NCI-H1092 (cell line): Measurements from ENCODE around the gene PDXP.
"Not testable (repeated sequence)": the region's sequence is repeated elsewhere in the genome, so short reads cannot be mapped to it uniquely, and the experiment has no call there.

Source experiments
- DNase-seq: peaks from one replicate; lab custom pipeline; 2025; lab: John Stamatoyannopoulos, UW

PDXP gene, protein sequence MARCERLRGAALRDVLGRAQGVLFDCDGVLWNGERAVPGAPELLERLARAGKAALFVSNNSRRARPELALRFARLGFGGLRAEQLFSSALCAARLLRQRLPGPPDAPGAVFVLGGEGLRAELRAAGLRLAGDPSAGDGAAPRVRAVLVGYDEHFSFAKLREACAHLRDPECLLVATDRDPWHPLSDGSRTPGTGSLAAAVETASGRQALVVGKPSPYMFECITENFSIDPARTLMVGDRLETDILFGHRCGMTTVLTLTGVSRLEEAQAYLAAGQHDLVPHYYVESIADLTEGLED

DNA sequence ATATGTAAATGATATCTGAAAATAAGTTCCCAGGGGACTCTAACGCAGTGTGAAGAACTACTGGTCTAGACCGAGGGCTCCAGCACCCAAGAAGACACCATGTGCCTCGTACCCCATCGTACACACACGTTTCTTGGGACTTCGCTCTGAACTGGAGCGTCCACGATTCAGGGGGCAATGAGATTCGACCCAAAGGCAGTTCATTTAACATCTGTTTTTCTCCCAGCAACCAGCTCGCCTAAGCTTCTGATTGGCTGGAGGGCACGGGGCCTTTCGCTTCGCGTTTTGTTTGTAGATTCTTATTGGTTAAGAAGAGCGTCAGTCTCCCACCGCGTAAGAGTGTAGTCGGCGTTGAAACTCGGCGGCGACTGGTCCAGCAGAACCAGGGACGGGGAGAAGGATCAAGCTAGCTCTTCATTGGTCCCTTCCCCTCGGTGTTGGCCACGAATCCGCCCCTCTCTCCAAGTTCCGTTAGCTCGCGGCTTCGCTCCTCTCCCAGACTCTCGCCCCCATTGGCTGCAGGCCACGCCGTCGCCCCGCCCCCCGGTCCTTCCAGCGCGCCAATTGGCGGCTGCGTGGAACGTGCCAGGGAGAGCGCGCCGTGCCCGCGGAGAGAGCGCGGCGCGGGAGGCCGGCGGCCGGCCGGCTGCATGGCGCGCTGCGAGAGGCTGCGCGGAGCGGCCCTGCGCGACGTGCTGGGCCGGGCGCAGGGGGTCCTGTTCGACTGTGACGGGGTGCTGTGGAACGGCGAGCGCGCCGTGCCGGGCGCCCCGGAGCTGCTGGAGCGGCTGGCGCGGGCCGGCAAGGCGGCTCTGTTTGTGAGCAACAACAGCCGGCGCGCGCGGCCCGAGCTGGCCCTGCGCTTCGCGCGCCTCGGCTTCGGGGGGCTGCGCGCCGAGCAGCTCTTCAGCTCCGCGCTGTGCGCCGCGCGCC is at the start of gene PDXP:
PDXP (plus strand) TSS at position 591 of the 933 bp plus-strand sequence; CDS start at position 651, 60 bp downstream.
- peak; percentile 99 for DNase-seq

DNA sequence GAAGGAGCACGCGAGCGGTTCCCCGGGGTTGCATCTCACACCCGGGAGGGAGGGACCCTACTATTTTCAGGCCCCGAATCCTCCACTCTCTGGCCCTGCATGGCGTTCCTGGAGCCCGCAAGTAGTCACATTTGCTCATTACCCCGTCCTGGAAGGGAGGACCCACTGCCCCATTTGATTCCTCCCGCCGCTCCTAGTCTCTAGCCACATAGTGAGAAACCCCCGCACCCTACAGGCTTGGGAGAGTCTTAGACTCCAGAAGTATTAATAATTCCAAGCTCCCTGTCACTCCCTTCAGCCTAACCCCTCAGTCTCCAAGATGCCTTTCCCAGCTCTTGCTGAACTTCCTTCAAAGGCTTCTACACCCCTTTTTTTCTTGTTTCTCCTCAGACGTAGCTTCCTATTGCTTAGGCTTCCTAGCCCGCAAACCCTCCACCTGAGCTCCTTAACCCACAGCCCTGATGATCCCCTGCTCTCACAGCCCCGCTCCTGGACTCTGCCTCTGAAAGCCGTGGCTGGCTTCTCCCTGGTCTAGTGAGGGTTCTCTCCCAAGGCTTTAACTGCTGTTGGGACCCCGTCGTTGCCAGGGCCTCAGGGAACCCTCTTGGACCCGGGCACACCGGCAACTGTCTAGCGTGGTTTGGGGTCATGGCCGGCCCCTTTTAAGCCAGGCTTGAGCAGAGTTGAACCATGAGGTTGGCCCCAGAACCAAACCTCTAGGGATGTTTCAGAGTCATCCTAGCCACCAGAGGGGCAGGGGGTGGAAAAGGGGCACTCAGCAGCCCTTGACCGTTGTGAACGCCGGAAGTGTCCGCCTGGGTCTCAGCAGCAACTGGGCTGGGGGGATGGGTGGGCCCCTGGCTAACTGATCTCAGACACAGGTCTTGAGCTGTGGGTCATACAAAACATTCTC is 49.0 kb upstream of the PDXP start:
- no peak for DNase-seq

DNA sequence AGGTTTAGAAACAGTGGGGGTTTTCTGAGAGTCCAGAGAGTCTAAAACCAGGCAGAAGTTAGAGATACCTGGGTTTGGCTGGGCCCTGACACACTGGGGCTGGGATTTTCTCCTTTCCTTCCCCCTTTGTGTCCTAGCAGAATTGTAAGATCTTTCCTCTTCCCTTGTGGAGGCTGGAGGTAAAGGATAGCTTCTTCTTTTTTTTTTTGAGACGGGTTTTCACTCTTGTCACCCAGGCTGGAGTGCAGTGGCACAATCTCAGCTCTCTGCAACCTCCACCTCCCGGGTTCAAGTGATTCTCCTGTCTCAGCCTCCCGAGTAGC is 48.4 kb upstream of the PDXP start:
- DNase-seq, result not testable (repeated sequence)

DNA sequence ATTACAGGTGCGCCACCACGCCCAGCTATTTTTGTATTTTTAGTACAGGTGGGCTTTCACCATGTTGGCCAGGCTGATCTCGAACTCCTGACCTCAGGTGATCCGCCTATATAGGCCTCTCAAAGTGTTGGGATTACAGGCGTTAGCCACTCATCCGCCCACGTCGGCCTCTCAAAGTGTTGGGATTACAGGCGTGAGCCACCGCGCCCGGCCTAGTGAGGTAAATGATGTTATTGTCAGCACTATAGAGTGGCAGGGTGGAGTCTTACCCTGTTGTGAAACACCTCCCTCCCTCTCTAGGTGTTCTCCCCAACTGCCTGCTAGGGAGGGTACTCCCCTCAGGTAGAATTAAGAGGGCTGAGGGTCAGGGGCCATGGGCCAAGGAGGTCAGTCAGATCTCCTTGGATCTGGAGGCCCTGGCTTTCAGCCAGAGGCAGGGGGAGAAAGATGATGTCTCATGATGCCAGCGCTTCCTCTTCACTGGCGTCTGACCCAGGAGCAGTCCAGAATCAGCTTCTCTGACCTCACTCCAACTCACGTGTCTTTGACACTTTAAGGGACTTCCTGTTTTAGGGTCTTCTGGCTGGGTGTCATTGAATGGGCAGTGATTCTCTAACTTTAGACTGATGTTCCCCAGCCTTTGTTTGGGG is 47.9 kb upstream of the PDXP start:
- DNase-seq, result no peak

DNA sequence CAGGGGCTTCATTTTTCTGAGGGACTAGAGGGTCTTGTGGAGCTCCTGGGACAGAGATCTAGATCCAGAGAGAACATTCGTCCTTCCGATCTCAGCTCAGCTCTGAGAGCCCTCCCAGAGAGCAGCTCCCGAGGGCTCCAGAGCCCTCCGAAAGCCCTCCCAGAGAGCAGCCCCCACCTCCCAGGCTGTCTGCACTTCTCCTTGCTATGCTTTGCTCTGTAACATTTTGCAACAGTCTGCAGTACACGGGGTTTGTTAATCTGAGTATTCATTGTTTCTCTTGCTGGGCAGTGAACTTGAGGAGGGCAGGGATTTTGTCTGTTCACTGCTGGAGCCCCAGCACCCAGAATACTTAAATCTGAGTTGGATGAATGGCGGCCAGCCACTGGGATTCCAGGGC is 47.3 kb upstream of the PDXP start:
- DNase-seq, result no peak

DNA sequence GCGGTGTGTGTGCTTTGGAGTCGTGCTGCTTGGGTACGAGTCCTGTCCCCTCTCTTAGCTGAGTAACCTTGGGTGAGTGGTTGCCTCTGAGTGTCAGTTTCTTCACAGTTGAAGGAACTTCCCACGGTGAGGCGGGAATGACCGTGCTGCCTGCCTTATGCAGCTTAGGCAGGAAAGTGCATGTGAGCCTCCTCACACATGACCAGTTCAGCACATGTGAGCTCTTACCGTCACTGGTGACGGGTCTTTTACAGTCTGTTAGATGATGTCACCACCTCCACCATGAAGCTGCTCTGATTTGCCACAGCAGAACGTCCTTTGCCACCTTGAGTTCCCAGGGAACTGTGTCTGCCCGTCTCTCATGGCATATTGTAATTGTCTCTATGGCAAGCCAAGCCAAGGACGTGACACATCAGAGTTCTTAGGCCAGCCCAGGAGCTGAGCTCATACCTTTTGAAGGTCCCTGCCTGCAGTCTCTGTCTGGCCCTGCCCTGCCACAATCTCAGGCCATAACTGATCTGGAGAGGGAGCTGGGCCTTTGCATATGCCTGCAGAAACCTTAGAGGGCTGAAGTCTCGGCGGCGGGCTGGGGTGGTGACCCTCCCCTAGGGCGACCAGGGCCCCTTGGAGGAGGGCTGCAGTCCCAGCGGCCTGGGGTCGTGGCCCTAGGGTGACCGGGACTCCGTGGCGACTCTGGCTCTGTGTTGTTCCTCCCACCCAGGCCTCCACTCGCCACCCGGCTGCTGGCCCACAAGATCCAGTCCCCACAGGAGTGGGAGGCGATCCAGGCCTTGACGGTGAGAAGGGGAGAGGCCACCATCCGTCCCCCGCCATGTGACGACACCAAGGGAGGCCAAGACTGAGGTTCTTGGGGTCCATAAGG is 42.1 kb upstream of the PDXP start:
- DNase-seq, result no peak

DNA sequence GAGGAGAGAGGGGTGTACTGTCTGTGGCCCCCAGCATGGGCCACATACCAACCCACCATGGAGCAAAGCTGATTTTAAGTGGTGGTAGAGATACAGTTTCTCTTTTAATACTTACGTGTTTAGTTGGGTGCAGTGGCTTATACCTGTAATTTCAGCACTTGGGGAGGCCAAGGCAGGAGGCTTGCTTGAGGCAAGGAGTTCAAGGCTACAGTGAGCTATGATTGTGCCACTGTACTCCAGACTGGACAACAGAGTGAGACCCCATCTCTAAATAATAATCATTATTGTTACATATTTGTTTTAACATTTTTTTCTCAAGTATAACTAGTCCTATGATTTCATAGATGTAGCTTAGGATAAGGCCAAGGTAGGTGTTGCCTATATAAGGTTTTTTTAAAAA is 41.1 kb upstream of the PDXP start:
- no peak for DNase-seq

DNA sequence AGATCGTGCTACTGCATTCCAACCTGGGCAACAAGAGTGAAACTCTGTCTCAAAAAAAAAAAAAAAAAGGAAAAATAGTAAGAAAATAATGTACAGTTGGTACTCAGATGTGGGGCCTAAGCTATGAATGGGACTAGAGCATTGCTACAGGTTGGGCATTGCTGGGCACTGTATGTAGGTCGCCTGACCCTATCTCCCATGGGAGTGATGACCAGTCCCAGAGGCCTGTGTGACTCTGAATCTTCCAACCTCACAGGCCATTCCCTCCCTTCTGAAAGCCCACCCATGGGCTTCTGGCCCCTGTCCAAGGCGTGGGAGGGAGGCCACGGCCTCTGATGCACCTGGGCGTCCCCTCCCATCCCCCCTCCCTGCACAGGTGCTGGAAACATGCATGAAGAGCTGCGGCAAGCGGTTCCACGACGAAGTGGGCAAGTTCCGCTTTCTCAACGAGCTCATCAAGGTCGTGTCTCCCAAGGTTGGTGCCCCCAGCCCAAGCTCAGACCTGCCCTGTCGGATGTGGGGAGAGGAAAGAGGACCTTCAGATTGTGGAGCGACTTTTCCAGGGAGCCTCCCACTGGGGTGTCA is 40.4 kb upstream of the PDXP start:
- DNase-seq, result no peak

DNA sequence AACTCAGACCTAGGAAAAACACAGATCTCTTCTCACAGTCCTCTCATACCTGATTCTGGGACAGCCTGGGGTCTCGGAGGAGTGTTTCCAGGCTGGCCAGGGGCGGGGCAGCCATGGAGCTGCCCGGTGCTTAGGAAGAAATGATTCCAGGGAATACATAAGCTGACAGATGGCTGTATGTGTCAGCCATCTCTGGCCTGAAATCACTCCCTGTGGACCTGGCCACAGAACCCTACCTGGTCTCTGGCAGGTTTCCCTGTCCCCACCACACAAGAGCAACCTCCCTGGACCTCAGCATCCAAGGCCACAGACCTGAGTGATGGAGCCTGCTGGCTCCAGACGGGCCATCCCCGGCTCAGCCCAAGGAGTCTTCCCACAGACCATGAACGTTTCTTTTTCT is 39.8 kb upstream of the PDXP start:
- no peak for DNase-seq

DNA sequence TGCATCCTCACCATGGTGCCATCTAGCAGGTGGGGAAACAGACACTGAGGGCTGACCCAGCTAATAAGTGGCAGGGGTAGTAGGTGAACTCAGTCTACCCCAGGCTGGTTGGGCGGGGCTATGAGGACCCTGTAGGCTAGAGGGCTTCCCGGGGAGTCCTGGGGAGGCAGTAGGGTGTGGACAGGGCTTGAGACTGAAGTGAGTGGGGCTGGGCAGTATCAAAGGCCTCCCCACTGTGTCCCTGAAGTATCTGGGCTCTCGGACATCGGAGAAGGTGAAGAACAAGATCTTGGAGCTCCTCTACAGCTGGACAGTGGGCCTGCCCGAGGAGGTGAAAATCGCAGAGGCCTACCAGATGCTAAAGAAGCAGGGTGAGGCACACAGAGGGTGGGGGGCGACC is 38.5 kb upstream of the PDXP start:
- DNase-seq, result no peak

DNA sequence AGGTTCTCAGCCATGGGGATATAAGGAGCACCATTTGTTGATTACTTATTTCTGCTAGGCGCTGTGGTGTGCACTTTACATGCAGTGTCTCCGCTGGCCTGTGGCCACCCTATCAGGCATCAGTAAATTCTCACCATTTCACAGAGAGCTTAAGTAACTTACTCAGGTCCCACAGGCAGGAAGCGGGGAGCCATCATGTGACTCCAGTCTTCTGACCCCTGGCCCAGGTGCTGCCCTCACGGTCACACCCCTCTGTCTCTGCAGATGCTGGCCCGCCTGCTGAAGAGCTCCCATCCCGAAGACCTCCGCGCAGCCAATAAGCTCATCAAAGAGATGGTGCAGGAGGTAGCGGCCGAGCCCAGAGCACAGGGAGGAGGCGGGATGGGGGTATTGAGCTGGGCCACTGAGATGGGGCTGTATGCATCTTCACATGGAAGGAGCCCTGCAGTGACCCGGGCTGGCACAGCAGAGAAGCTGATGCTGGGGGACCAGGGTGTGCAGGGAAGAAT is 37.1 kb upstream of the PDXP start:
- DNase-seq, result no peak

DNA sequence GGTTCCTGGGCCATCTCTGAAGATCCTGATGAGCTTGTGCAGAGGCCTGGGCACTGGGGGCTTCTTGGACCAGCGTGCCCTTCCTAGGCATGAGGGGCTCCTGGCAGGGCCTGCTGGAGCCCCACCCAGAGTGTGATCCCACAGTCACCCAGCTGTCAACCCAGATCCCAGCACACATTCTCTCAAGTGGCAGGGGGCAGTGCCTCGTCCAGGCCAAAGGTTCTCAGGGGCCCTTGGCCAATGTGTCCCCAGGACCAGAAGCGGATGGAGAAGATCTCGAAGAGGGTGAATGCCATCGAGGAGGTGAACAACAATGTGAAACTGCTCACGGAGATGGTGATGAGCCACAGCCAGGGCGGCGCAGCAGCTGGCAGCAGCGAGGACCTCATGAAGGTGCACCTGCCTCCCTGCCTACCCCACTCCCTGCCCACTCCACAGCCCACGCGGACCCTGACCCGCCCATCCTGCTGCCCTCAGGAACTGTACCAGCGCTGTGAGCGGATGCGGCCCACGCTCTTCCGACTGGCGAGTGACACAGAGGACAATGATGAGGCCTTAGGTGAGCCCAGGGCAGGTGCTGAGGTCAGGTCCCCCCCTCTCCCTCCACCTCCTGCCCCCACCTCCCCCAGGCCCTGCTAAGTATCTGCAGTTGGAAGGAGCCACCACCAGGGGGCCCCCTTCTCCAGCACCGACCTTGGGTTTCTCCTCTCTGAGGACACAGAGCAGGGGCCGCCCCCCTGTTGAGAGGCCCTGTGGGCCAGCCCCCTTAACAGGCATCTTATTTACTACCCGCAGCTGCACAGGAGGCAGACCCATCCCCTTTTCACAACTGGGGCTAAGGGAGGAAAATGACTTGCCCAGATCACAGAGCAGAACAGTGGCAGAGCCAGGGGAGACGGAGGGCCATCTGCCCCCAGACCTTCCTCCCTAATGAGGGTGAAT is 35.2 kb upstream of the PDXP start:
- peak; percentile 33 for DNase-seq

DNA sequence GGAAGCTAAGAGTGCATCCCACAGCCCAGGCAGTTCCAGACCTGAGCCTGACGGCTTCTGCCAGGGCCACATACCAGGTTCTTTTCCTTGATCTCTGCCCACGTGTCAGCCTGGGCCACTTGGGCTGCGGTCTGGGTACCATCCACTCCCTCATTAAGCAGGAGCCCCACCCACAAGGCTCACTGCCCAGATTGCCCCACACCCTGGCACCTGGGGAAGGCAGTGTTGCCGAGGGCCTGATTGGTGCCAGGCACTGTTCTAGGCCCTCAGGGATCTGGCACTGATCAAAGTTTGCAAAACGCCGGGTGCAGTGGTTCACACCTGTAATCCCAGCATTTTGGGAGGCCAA is 34.5 kb upstream of the PDXP start:
- no peak for DNase-seq

DNA sequence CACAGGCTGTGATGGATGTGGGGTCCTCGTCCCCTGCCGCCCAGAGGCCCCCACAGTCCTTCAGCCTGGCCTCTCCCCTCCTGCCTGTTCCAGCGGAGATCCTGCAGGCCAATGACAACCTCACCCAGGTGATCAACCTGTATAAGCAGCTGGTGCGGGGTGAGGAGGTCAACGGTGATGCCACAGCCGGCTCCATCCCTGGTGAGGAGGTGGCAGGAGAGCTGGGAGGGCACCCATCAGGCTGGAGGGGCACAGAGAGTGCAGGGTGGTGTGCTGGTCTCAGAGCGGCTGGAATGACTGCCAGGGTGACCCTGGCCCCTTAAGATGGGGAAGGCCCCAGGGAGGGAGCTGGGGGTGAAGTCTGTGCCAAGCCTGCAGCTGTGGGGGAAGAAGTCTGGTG is 33.6 kb upstream of the PDXP start:
- no peak for DNase-seq

DNA sequence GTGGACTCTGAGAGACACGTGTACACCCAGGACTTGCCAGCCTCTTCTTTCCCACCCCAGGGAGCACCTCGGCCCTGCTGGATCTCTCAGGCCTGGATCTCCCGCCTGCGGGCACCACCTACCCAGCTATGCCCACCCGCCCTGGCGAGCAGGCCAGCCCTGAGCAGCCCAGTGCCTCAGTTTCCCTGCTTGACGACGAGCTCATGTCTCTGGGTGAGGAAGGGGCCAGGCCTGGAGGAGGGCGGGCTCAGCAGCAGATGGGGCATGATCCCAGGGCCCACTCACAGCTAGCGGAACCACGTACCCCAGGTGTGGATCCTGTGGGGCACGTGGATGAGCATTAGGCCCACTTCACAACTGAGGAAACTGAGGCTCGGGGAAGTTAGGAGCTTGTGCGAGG is 32.8 kb upstream of the PDXP start:
- no peak for DNase-seq

DNA sequence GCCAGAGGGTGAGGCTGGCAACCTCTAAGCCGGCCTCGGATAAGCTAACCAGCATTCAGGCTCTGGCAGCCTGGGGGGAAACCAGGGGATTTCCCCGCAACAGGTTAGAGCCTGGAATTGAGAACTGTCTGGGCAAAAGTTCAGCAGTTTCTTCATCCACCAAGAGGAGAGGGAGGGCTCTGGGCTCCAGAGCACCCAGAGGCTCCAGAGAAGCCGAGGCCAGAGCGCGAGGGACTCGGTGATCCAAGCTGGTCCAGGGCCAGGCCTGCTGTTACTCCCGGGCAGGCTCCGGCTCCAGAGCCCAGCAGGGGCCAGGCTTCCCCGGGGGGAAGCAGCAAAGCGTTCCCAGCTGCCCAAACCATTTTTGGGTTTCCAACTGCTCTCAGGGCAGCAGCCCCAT is 32.4 kb upstream of the PDXP start:
- no peak for DNase-seq

DNA sequence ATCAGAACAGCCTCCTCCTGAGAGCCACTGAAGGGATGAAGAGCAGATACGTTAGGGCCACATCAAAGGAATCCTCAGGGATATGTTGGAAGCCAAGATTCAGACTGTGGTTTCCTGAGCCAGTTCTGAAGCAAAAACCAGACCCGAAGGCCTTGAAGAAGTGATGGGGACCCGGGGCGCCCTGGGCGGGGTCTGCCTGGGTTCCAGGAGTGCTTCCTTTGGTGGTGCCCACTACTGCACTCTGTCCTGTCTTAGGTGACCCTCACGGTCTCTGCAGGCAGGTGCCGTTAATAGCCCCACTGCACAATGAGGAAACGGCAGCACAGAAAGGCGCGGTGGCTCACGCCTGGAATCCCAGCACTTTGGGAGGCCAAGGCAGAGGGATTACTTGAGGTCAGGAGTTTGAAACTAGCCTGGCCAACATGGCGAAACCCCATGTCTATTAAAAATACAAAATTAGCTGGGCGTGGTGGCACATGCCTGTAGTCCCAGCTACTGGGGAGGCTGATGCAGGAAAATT is 31.9 kb upstream of the PDXP start:
- DNase-seq, result no peak

DNA sequence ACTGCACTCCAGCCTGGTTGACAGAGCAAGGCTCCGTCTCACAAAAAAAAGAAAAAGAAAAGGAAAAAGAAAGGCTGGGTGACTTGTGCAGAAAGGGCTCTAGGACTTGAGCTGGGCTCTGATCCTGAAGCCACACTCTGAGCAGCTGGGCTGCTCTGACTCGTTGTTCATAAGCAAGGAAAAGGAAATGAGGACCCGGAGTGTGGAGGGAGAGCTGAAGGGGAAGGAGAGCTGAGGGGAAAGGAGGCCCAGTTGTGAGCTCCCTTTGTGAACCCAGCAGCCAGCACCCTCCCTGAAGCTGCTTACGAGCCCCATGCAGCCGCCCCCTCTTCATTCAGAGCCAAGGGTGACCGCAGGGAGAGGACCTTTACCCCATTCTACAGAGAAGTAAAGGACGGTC is 31.4 kb upstream of the PDXP start:
- DNase-seq, result no peak

DNA sequence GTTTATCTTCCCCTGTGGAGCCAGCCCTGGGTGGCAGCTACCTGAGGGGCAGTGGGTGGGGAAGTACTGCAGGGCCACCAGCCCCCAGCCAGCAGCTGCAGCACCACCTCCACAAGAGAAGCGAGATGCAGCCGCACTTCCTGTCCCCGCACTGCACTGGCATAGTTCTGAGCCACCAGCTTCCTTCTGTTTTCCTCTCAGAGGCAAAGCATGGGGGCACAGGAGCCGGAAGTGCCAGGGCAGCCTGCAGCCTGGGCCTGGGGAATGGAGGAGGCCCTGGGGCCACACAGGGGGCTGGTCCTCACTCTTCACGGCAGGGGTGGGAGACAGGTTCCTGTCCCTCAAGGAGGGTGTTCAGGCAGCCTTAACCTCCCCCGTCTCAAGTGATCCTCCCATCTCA is 31.0 kb upstream of the PDXP start:
- DNase-seq, result no peak
